ENCODE data around the gene CEP97.

The CEP97 gene

DNA sequence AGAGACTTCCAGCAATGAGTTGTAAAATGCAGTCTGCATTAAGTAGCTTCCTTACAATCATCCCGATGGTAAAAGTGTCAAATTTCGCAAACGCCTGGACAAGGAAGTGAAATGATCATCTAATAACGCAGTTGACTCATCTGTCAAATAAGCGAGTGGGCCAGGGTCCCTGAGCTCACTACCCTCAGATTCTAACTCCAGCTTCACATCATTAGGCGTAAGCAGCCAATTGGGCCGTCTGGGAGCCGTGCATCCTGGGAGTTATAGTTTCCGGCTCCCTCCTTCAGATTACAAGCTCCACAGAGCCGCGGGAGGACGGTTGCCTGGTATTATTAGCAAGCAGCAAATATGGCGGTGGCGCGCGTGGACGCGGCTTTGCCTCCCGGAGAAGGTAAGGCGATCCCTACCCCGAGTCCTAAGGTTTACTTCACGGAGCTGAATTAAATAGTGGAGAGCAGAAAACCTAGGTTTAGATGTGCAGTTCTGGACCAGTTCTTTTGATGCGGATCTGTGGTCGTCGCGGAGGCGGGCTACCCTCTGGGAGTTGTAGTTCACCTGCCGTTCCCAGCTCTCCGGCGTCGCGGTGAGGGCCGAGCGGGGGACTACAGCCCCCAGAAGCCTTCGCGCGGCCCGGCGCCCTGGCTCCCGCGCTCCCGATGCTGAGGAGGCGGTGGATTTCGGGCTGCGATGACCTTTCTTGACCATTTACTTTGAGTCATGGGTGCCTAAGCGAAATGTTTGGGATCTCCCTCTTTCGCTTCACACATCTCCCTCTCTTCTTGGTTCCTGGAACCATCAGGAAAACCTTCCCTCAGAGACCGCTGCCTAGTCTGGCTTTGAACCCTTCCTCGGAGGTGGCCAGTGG, at the start of gene CEP97 (continued):
- TF ChIP-seq, protein P1, sequence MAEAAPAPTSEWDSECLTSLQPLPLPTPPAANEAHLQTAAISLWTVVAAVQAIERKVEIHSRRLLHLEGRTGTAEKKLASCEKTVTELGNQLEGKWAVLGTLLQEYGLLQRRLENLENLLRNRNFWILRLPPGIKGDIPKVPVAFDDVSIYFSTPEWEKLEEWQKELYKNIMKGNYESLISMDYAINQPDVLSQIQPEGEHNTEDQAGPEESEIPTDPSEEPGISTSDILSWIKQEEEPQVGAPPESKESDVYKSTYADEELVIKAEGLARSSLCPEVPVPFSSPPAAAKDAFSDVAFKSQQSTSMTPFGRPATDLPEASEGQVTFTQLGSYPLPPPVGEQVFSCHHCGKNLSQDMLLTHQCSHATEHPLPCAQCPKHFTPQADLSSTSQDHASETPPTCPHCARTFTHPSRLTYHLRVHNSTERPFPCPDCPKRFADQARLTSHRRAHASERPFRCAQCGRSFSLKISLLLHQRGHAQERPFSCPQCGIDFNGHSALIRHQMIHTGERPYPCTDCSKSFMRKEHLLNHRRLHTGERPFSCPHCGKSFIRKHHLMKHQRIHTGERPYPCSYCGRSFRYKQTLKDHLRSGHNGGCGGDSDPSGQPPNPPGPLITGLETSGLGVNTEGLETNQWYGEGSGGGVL (tag by site-specific recombination; IDR thresholded peaks at IDR 0.05) = no peak
- TF ChIP-seq, protein P2, sequence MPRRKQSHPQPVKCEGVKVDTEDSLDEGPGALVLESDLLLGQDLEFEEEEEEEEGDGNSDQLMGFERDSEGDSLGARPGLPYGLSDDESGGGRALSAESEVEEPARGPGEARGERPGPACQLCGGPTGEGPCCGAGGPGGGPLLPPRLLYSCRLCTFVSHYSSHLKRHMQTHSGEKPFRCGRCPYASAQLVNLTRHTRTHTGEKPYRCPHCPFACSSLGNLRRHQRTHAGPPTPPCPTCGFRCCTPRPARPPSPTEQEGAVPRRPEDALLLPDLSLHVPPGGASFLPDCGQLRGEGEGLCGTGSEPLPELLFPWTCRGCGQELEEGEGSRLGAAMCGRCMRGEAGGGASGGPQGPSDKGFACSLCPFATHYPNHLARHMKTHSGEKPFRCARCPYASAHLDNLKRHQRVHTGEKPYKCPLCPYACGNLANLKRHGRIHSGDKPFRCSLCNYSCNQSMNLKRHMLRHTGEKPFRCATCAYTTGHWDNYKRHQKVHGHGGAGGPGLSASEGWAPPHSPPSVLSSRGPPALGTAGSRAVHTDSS (tag by site-specific recombination; IDR thresholded peaks at IDR 0.05) = no peak
- TF ChIP-seq, protein P3, sequence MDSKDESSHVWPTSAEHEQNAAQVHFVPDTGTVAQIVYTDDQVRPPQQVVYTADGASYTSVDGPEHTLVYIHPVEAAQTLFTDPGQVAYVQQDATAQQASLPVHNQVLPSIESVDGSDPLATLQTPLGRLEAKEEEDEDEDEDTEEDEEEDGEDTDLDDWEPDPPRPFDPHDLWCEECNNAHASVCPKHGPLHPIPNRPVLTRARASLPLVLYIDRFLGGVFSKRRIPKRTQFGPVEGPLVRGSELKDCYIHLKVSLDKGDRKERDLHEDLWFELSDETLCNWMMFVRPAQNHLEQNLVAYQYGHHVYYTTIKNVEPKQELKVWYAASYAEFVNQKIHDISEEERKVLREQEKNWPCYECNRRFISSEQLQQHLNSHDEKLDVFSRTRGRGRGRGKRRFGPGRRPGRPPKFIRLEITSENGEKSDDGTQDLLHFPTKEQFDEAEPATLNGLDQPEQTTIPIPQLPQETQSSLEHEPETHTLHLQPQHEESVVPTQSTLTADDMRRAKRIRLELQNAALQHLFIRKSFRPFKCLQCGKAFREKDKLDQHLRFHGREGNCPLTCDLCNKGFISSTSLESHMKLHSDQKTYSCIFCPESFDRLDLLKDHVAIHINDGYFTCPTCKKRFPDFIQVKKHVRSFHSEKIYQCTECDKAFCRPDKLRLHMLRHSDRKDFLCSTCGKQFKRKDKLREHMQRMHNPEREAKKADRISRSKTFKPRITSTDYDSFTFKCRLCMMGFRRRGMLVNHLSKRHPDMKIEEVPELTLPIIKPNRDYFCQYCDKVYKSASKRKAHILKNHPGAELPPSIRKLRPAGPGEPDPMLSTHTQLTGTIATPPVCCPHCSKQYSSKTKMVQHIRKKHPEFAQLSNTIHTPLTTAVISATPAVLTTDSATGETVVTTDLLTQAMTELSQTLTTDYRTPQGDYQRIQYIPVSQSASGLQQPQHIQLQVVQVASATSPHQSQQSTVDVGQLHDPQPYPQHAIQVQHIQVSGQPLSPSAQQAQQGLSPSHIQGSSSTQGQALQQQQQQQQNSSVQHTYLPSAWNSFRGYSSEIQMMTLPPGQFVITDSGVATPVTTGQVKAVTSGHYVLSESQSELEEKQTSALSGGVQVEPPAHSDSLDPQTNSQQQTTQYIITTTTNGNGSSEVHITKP (tag by site-specific recombination; IDR thresholded peaks at IDR 0.05) = peak; percentile 70
- TF ChIP-seq, protein P4, sequence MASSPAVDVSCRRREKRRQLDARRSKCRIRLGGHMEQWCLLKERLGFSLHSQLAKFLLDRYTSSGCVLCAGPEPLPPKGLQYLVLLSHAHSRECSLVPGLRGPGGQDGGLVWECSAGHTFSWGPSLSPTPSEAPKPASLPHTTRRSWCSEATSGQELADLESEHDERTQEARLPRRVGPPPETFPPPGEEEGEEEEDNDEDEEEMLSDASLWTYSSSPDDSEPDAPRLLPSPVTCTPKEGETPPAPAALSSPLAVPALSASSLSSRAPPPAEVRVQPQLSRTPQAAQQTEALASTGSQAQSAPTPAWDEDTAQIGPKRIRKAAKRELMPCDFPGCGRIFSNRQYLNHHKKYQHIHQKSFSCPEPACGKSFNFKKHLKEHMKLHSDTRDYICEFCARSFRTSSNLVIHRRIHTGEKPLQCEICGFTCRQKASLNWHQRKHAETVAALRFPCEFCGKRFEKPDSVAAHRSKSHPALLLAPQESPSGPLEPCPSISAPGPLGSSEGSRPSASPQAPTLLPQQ (tag by site-specific recombination; IDR thresholded peaks at IDR 0.05) = no peak
- no peak for TF ChIP-seq ZNF558 (tag by site-specific recombination; IDR thresholded peaks at IDR 0.05)
- TF ChIP-seq ZNF324 (tag by site-specific recombination; IDR thresholded peaks at IDR 0.05) = no peak
- TF ChIP-seq, protein P5, sequence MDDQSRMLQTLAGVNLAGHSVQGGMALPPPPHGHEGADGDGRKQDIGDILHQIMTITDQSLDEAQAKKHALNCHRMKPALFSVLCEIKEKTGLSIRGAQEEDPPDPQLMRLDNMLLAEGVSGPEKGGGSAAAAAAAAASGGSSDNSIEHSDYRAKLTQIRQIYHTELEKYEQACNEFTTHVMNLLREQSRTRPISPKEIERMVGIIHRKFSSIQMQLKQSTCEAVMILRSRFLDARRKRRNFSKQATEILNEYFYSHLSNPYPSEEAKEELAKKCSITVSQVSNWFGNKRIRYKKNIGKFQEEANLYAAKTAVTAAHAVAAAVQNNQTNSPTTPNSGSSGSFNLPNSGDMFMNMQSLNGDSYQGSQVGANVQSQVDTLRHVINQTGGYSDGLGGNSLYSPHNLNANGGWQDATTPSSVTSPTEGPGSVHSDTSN (CRISPR knock-in tag; IDR thresholded peaks at IDR 0.05) = no peak
- TF ChIP-seq KLF1 (tag by site-specific recombination; IDR thresholded peaks at IDR 0.05) = no peak
- TF ChIP-seq ZBTB8A (tag by site-specific recombination; IDR thresholded peaks at IDR 0.05) = no peak
- TF ChIP-seq SCRT2 (tag by site-specific recombination; IDR thresholded peaks at IDR 0.05) = no peak
- TF ChIP-seq ZNF792 (tag by site-specific recombination; IDR thresholded peaks at IDR 0.05) = no peak
- TF ChIP-seq, protein P6, sequence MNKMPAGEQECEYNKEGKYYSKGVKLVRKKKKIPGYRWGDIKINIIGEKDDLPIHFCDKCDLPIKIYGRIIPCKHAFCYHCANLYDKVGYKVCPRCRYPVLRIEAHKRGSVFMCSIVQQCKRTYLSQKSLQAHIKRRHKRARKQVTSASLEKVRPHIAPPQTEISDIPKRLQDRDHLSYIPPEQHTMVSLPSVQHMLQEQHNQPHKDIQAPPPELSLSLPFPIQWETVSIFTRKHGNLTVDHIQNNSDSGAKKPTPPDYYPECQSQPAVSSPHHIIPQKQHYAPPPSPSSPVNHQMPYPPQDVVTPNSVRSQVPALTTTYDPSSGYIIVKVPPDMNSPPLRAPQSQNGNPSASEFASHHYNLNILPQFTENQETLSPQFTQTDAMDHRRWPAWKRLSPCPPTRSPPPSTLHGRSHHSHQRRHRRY (tag by site-specific recombination; IDR thresholded peaks at IDR 0.05) = no peak
- TF ChIP-seq ZNF184 (tag by site-specific recombination; IDR thresholded peaks at IDR 0.05) = no peak
- TF ChIP-seq GLIS1 (tag by site-specific recombination; IDR thresholded peaks at IDR 0.05) = no peak; the same call in 1 of the 2 replicates
- no peak for TF ChIP-seq ZNF157 (tag by site-specific recombination; IDR thresholded peaks at IDR 0.05)
- TF ChIP-seq, protein P7, sequence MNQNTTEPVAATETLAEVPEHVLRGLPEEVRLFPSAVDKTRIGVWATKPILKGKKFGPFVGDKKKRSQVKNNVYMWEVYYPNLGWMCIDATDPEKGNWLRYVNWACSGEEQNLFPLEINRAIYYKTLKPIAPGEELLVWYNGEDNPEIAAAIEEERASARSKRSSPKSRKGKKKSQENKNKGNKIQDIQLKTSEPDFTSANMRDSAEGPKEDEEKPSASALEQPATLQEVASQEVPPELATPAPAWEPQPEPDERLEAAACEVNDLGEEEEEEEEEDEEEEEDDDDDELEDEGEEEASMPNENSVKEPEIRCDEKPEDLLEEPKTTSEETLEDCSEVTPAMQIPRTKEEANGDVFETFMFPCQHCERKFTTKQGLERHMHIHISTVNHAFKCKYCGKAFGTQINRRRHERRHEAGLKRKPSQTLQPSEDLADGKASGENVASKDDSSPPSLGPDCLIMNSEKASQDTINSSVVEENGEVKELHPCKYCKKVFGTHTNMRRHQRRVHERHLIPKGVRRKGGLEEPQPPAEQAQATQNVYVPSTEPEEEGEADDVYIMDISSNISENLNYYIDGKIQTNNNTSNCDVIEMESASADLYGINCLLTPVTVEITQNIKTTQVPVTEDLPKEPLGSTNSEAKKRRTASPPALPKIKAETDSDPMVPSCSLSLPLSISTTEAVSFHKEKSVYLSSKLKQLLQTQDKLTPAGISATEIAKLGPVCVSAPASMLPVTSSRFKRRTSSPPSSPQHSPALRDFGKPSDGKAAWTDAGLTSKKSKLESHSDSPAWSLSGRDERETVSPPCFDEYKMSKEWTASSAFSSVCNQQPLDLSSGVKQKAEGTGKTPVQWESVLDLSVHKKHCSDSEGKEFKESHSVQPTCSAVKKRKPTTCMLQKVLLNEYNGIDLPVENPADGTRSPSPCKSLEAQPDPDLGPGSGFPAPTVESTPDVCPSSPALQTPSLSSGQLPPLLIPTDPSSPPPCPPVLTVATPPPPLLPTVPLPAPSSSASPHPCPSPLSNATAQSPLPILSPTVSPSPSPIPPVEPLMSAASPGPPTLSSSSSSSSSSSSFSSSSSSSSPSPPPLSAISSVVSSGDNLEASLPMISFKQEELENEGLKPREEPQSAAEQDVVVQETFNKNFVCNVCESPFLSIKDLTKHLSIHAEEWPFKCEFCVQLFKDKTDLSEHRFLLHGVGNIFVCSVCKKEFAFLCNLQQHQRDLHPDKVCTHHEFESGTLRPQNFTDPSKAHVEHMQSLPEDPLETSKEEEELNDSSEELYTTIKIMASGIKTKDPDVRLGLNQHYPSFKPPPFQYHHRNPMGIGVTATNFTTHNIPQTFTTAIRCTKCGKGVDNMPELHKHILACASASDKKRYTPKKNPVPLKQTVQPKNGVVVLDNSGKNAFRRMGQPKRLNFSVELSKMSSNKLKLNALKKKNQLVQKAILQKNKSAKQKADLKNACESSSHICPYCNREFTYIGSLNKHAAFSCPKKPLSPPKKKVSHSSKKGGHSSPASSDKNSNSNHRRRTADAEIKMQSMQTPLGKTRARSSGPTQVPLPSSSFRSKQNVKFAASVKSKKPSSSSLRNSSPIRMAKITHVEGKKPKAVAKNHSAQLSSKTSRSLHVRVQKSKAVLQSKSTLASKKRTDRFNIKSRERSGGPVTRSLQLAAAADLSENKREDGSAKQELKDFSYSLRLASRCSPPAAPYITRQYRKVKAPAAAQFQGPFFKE (tag by site-specific recombination; IDR thresholded peaks at IDR 0.05; ENCODE audit: borderline replicate concordance) = no peak
- TF ChIP-seq ZNF660 (tag by site-specific recombination; IDR thresholded peaks at IDR 0.05) = no peak
- TF ChIP-seq ZNF114 (tag by site-specific recombination; IDR thresholded peaks at IDR 0.05) = no peak
- no peak for TF ChIP-seq ZNF48 (tag by site-specific recombination; IDR thresholded peaks at IDR 0.05)
- TF ChIP-seq ZIC2 (tag by site-specific recombination; IDR thresholded peaks at IDR 0.05) = no peak
- TF ChIP-seq ZBTB48 (tag by site-specific recombination; IDR thresholded peaks at IDR 0.05) = peak; percentile 33; the same call in 1 of the 2 replicates

Measured in HEK293 (cell line).